ENCODE results near the gene SLC39A11.

- TF ChIP-seq EZH2 (IDR thresholded peaks at IDR 0.05) (no peak), EZH2phosphoT487 (IDR thresholded peaks at IDR 0.05) (no peak)
- TF ChIP-seq, protein P1, sequence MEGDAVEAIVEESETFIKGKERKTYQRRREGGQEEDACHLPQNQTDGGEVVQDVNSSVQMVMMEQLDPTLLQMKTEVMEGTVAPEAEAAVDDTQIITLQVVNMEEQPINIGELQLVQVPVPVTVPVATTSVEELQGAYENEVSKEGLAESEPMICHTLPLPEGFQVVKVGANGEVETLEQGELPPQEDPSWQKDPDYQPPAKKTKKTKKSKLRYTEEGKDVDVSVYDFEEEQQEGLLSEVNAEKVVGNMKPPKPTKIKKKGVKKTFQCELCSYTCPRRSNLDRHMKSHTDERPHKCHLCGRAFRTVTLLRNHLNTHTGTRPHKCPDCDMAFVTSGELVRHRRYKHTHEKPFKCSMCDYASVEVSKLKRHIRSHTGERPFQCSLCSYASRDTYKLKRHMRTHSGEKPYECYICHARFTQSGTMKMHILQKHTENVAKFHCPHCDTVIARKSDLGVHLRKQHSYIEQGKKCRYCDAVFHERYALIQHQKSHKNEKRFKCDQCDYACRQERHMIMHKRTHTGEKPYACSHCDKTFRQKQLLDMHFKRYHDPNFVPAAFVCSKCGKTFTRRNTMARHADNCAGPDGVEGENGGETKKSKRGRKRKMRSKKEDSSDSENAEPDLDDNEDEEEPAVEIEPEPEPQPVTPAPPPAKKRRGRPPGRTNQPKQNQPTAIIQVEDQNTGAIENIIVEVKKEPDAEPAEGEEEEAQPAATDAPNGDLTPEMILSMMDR (IDR thresholded peaks at IDR 0.05), result no peak
These were observed 440.5 kb downstream of the SLC39A11 start for GRCh38 chr17:72651988-72652387.
